ENCODE measurements around the gene SCLY.

SCLY gene

DNA sequence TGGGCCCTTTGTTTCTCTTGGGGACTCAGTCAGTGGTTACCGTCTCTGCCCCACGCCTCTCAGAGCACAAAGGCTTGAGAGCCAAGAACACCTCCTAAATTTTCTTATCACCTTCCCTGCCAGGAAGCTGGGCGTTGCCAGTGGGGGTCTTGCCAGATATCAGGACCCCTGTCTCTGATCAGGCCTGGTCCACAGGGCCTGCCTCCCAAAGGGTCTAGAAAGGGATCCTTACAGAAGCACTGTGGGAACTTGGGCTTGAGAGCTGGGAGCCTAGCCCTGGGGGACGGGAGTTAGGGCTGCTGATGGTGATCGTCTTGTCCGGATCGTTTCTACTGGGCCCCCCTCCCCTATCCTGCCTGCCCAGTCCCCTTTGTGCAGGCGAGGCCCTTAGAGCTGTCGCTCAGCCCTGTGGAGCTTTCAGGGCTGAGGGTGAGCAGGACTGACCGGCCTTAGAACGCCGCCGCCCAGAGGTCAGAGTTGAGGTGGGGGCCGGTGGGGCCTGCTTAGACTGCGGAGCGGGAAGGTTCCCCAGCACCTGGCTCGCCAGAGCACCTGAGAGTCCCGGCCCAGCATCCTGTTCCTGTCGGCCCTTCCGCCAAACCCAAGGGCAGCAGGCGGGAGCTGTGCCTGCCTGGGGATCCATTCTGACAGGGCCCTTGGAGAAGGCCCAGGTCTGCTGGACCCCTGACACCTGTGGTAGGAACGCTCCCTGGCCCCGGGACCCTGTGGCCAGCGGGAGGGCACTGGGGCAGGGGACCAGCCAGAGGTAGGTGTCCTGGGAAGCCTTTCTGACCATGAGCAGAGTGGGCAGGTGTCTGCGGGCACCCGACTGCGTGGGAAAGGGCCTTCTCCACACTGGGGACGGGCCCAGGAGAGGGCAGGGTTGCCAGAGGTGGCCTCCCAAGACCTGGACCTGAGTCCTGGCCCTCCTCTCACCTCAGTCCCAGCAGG lies 40.3 kb downstream of the SCLY start:
- no peak for TF ChIP-seq CTCF (conservative IDR thresholded peaks at IDR 0.05; ENCODE audit: low read length)
- no peak overlapping the region for H3K4me3 ChIP-seq (ENCODE audit: low read length)
- no peak for DNase-seq (ENCODE audit: low read depth)

GRCh38 chr2:238101891-238102841 lies 41.4 kb downstream of the SCLY start:
- TF ChIP-seq CTCF (conservative IDR thresholded peaks at IDR 0.05; ENCODE audit: low read length) = no peak
- no peak for DNase-seq (ENCODE audit: low read depth)
- no peak overlapping the region for H3K4me3 ChIP-seq (ENCODE audit: low read length)

- DNase-seq (ENCODE audit: low read depth) = no peak
- no peak for TF ChIP-seq CTCF (conservative IDR thresholded peaks at IDR 0.05; ENCODE audit: low read length)
- H3K4me3 ChIP-seq (ENCODE audit: low read length) = no peak overlapping the region
Measured at GRCh38 chr2:238102865-238103264, 42.1 kb downstream of the SCLY start.

DNA sequence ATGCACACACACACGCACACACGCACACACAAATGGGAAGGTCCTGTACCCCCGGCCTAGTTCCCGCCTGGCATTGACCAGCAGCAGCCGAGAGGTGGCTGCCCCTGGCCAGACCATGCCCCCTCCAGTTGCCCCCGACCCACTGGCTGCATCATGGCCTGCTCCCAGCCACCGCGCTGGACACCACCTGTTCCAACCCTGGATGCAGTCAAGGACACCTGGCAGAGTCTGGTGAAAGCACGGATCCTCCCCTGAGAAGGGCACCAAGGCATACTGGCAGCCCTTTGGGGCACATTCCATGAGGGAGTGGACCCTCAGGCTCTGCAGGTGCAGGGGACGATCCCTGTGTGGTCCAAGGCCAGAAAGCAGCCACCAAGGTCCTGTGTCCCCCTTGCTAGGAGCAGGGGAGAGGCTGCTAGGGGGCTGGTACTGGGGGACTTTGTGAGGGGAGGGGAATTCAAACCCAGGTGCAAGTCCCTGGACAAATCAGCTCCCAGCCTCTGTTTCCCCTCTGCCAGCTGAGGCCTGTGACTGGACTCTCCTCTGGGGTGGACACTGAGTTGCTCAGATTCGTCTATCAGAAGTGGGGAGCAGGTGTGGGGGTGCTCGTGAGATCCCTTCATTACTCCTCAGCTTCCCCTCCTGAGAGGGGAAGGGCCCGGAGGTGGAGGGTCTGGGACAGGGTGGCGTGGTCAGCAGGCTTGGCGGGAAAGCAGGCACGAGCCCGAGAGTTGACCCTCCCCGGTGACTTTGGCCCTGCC lies 42.8 kb downstream of the SCLY start:
- no peak for DNase-seq (ENCODE audit: low read depth)
- no peak for TF ChIP-seq CTCF (conservative IDR thresholded peaks at IDR 0.05; ENCODE audit: low read length)
- no peak overlapping the region for H3K4me3 ChIP-seq (ENCODE audit: low read length)

- H3K4me3 ChIP-seq (ENCODE audit: low read length) = no peak overlapping the region
Measured at GRCh38 chr2:238104226-238104690, 43.5 kb downstream of the SCLY start.

More at GRCh38 chr2:238104226-238104690, 43.5 kb downstream of the SCLY start:
- no peak for TF ChIP-seq CTCF (conservative IDR thresholded peaks at IDR 0.05; ENCODE audit: low read length)
- no peak for DNase-seq (ENCODE audit: low read depth)
